Mucosa of gallbladder (tissue), 1 donor: ENCODE results near the gene TBC1D20. TPM values are rescaled to one million over a fixed set of nuclear protein-coding genes. Genes with fewer than 3 reads are reported as not detected.

ENCODE experiments used
- DNase-seq: peaks from one replicate; pipeline ENCODE4 v3.0.0-alpha.2; 2020; ENCODE audit warnings: low spot score
- total RNA-seq: library from RNA; stranded (reverse); gene quantifications from one replicate; pipeline ENCODE4 v1.2.1, GENCODE V29; 2021
- donor health status: DM: no; HTN: no; CAD: no.

Gene TBC1D20
- total RNA-seq, 1 donor from 2014 or later = 36.9 TPM

GRCh38 chr20:420166-420620 is 42.1 kb downstream of the TBC1D20 start:
- no peak for DNase-seq

GRCh38 chr20:419556-420165 is 42.7 kb downstream of the TBC1D20 start:
- no peak for DNase-seq

- no peak for DNase-seq
Measured at GRCh38 chr20:418858-419365, 43.4 kb downstream of the TBC1D20 start.

- no peak for DNase-seq
Measured at GRCh38 chr20:417801-418342, 44.5 kb downstream of the TBC1D20 start.

GRCh38 chr20:416950-417800 is 45.2 kb downstream of the TBC1D20 start:
- no peak for DNase-seq

- no peak for DNase-seq
Measured at GRCh38 chr20:415820-416322, 46.5 kb downstream of the TBC1D20 start.

GRCh38 chr20:414161-414560 is 48.2 kb downstream of the TBC1D20 start:
- DNase-seq = no peak

GRCh38 chr20:412081-412480 is 50.3 kb downstream of the TBC1D20 start:
- no peak for DNase-seq

GRCh38 chr20:409697-410559 is 52.4 kb downstream of the TBC1D20 start:
- no peak for DNase-seq

GRCh38 chr20:408843-409696 is 53.3 kb downstream of the TBC1D20 start:
- no peak for DNase-seq

- DNase-seq = peak; percentile 88
Measured at GRCh38 chr20:407953-408842, 54.1 kb downstream of the TBC1D20 start, which contains the start of gene RBCK1. Gene RBCK1, plus strand, starts transcription at chr20:408299. Its CDS starts 459 bp downstream, at chr20:408758.

- DNase-seq = peak; percentile 62
Measured at GRCh38 chr20:407133-407952, 55.0 kb downstream of the TBC1D20 start.

- DNase-seq = no peak
Measured at GRCh38 chr20:406200-407132, 55.9 kb downstream of the TBC1D20 start.

- DNase-seq = no peak
Measured at GRCh38 chr20:404088-404487, 58.2 kb downstream of the TBC1D20 start.

- no peak for DNase-seq
Measured at GRCh38 chr20:403582-403957, 58.8 kb downstream of the TBC1D20 start.

- no peak for DNase-seq
Measured at GRCh38 chr20:402898-403581, 59.3 kb downstream of the TBC1D20 start.

GRCh38 chr20:402496-402885 is 59.8 kb downstream of the TBC1D20 start:
- DNase-seq = no peak
